Endothelial cell of umbilical vein (primary cell): ENCODE data around the gene RBM45. TPM values are rescaled to one million over a fixed set of nuclear protein-coding genes. Genes with fewer than 3 reads are reported as not detected.

Experiments
- BruUV-seq: library from RNA; stranded (reverse); fragments of 400-500 nt; replicated peaks from 2 replicates; lab custom pipeline; 2021; lab: Mats Ljungman, UMichigan
- CTCF ChIA-PET: fragments of 300-600, 350-600 bp; sonication (Branson Sonifier 250); formaldehyde crosslinking; loops from one replicate; lab custom pipeline; 2021; ENCODE audit warnings: antibody characterized with exemption, inconsistent platforms; lab: Charles Lee
- POLR2A ChIA-PET: fragments of 300-600, 350-600 bp; sonication (Branson Sonifier 250); formaldehyde crosslinking; loops from one replicate; lab custom pipeline; 2021; ENCODE audit warnings: antibody characterized with exemption, inconsistent platforms; lab: Charles Lee
- DNase-seq: peaks from one replicate; pipeline ENCODE4 v3.0.0-alpha.2; 2011; ENCODE audit warnings: low read depth, low spot score
- FAIRE-seq: peaks from 2 replicates; lab custom pipeline; 2011; peaks lifted over from hg19 to GRCh38; lab: Jason Lieb, UNC
- H2AFZ ChIP-seq: 2 replicates; pipeline ENCODE4 v1.6.0; 2012; ENCODE audit warnings: low read depth, low read length, control low read depth, inconsistent platforms
- H3K27ac ChIP-seq: 2 replicates; pipeline ENCODE4 v1.5.1; 2011; ENCODE audit warnings: low read depth, mild to moderate bottlenecking, control low read depth, low read length, moderate library complexity; ENCODE audit not compliant: insufficient read depth
- H3K27me3 ChIP-seq, 2 experiments: 2 replicates each; pipeline versions ENCODE4 v1.6.0 to v1.6.1; 2011; ENCODE audit warnings: low read length in 2 of 2, mixed read lengths in 1 of 2; ENCODE audit not compliant: control insufficient read depth in 2 of 2, insufficient read depth in 2 of 2
- H3K36me3 ChIP-seq, 2 experiments: 2 replicates in 1 of 2; 3 replicates in 1 of 2; pipeline ENCODE4 v1.5.1; 2011; ENCODE audit warnings: low read length in 2 of 2, mild to moderate bottlenecking in 1 of 2, moderate library complexity in 1 of 2; ENCODE audit not compliant: control insufficient read depth in 2 of 2, insufficient read depth in 2 of 2; ENCODE audit errors: extremely low read depth in 1 of 2
- H3K4me1 ChIP-seq: 3 replicates; pipeline ENCODE4 v1.5.1; 2011; ENCODE audit warnings: mild to moderate bottlenecking, low read length; ENCODE audit not compliant: control insufficient read depth, insufficient read depth; ENCODE audit errors: extremely low read depth
- H3K4me2 ChIP-seq: 2 replicates; pipeline ENCODE4 v1.6.1; 2011; ENCODE audit warnings: low read length, control low read depth, mixed read lengths; ENCODE audit not compliant: insufficient read depth
- H3K4me3 ChIP-seq, 3 experiments: fragments of 200-600 bp in 1 of 3; sonication (generic), shearing (Covaris generic) in 1 of 3; replicated peaks in 1 of 3; 2 replicates each; pipeline ENCODE4 v1.5.1; 2011 to 2016; ENCODE audit warnings: control low read depth in 3 of 3, low read length in 3 of 3, mild to moderate bottlenecking in 2 of 3, inconsistent platforms in 1 of 3, low read depth in 1 of 3, moderate library complexity in 1 of 3; ENCODE audit not compliant: insufficient read depth in 1 of 3
- H3K79me2 ChIP-seq: 2 replicates; pipeline ENCODE4 v1.6.0; 2012; ENCODE audit warnings: low read length, inconsistent platforms; ENCODE audit not compliant: control insufficient read depth, insufficient read depth
- H3K9ac ChIP-seq: replicated peaks from 2 replicates; pipeline ENCODE3; 2011; ENCODE audit warnings: low read length, control low read depth; ENCODE audit not compliant: insufficient read depth; ENCODE audit errors: extremely low read depth
- H3K9me1 ChIP-seq: replicated peaks from 3 replicates; pipeline ENCODE4 v1.6.0; 2011; ENCODE audit warnings: mild to moderate bottlenecking, low read length; ENCODE audit not compliant: control insufficient read depth, insufficient read depth; ENCODE audit errors: extremely low read depth
- H3K9me3 ChIP-seq: replicated peaks from 2 replicates; pipeline ENCODE4 v1.5.1; 2012; ENCODE audit warnings: low read length, inconsistent platforms; ENCODE audit not compliant: control insufficient read depth, insufficient read depth
- H4K20me1 ChIP-seq: replicated peaks from 2 replicates; pipeline ENCODE3; 2011; ENCODE audit warnings: mild to moderate bottlenecking, low read length; ENCODE audit not compliant: control insufficient read depth, insufficient read depth; ENCODE audit errors: extremely low read depth
- EZH2 ChIP-seq: IDR thresholded peaks from 2 replicates; pipeline ENCODE4 v1.6.1; 2012; ENCODE audit warnings: borderline replicate concordance, low read depth, mild to moderate bottlenecking, moderate library complexity, low read length, inconsistent platforms; ENCODE audit not compliant: severe bottlenecking
- FOS ChIP-seq: IDR thresholded peaks from 2 replicates; pipeline ENCODE4 v1.6.1; 2011; ENCODE audit warnings: mild to moderate bottlenecking, low read length, moderate library complexity, borderline replicate concordance; ENCODE audit not compliant: insufficient read depth
- GATA2 ChIP-seq: IDR thresholded peaks from 2 replicates; pipeline ENCODE4 v1.7.0; 2011; ENCODE audit warnings: low read depth, mild to moderate bottlenecking, moderate library complexity, mixed read lengths, low read length; ENCODE audit not compliant: insufficient read length, insufficient read depth
- JUN ChIP-seq: IDR thresholded peaks from 2 replicates; pipeline ENCODE4 v1.6.1; 2011; ENCODE audit warnings: borderline replicate concordance, low read depth; ENCODE audit not compliant: insufficient read length, insufficient read depth
- MYC ChIP-seq: IDR thresholded peaks from one replicate; pipeline ENCODE4 v1.6.1; 2011; ENCODE audit warnings: mild to moderate bottlenecking, low read depth, low read length
- POLR2A ChIP-seq: IDR thresholded peaks from 2 replicates; pipeline ENCODE4 v1.6.1; 2012; ENCODE audit warnings: low read depth, mild to moderate bottlenecking, control low read depth, low read length
- POLR2AphosphoS5 ChIP-seq: IDR thresholded peaks from 2 replicates; pipeline ENCODE4 v1.6.1; 2012; ENCODE audit warnings: low read depth, mild to moderate bottlenecking, control low read depth, low read length, moderate library complexity; ENCODE audit not compliant: insufficient read depth
- dilution Hi-C: fragments of 300-500 bp; cut with MboI; formaldehyde crosslinking; loops from one replicate; pipeline ENCODE4 v1.15.0; 2019; ENCODE audit warnings: low sequenced_read_pairs; ENCODE audit not compliant: extremely low pct_ligation_motif_present
- intact Hi-C: fragments of 100-400 bp; cut with micrococcal nuclease; formaldehyde crosslinking; loops from one replicate; pipeline ENCODE4 v1.10.0; 2022
- polyA plus RNA-seq, 4 experiments: library from polyadenylated mRNA; depleted of rRNA in 3 of 4; stranded (reverse) in 3 of 4; unstranded in 1 of 4; fragments of >200 nt; gene quantifications; 2 replicates each; pipeline versions ENCODE4 v1.2.1 to v1.2.3, GENCODE V29; 2011 to 2012; ENCODE audit warnings: missing spikeins in 1 of 4
- total RNA-seq: library from RNA; stranded (reverse); gene quantifications from 2 replicates; pipeline ENCODE4 v1.2.3, GENCODE V29; 2021
- TF ChIP-seq, protein P1 (sequence below), 2 donors: IDR thresholded peaks; 1 replicate in 1 of 2; 2 replicates in 1 of 2; pipeline ENCODE4 v1.5.1; 2011; ENCODE audit warnings: low read length in 2 of 2, mild to moderate bottlenecking in 2 of 2, moderate library complexity in 2 of 2, control low read depth in 1 of 2, inconsistent platforms in 1 of 2, low read depth in 1 of 2; ENCODE audit not compliant: insufficient read depth in 1 of 2; ENCODE audit errors: extremely low read depth in 1 of 2
- TF ChIP-seq, protein P2 (sequence below): IDR thresholded peaks from 2 replicates; pipeline ENCODE4 v1.6.1; 2011; ENCODE audit not compliant: insufficient read depth, insufficient read length

The RBM45 gene
- total and polyA plus RNA-seq, 2 donors (not counting 3 experiments of a cell fraction or from before 2014, with no cell fraction given): 6.8 to 12.4 TPM

DNA sequence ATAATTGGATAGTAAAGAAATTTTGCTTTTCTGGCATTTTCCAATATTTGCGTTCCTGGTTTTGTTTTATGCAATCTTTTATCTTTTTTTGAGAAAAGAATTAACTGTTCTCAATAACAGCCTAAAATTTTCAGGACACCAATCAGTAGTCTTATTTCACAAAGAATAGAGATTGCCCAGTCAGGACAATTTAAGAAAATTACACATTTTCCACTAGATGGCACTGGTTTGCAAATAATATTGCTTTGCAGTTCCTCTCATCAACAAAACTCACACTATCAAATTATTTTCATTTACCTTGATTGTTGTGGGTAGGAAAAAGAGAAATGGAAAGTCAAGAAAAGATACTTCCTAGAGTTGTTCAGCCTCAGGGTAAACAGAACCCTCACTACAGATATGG is 2.4 kb upstream of the RBM45 start:
- Histone ChIP-seq H4K20me1 (no peaks in the 10 kb centered on the region), H2AFZ (no peak overlapping the region), H3K27ac (no peak overlapping the region), H3K36me3 (no peaks in the 10 kb centered on the region), H3K9ac (no peak overlapping the region), H3K9me1 (no peaks in the 10 kb centered on the region), H3K4me1 (peaks cover 6% of the 10 kb centered on the region), H3K27me3 (no peaks in the 10 kb centered on the region), H3K9me3 (no peaks in the 10 kb centered on the region), H3K4me2 (no peak overlapping the region), H3K4me3 (no peak overlapping the region), H3K79me2 (peaks cover 3% of the 10 kb centered on the region)
- TF ChIP-seq EZH2: no peak
- TF ChIP-seq, protein P1, sequence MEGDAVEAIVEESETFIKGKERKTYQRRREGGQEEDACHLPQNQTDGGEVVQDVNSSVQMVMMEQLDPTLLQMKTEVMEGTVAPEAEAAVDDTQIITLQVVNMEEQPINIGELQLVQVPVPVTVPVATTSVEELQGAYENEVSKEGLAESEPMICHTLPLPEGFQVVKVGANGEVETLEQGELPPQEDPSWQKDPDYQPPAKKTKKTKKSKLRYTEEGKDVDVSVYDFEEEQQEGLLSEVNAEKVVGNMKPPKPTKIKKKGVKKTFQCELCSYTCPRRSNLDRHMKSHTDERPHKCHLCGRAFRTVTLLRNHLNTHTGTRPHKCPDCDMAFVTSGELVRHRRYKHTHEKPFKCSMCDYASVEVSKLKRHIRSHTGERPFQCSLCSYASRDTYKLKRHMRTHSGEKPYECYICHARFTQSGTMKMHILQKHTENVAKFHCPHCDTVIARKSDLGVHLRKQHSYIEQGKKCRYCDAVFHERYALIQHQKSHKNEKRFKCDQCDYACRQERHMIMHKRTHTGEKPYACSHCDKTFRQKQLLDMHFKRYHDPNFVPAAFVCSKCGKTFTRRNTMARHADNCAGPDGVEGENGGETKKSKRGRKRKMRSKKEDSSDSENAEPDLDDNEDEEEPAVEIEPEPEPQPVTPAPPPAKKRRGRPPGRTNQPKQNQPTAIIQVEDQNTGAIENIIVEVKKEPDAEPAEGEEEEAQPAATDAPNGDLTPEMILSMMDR (IDR thresholded peaks at IDR 0.05; ENCODE audit: extremely low read depth in 1 of 2, insufficient read depth in 1 of 2, low read depth in 1 of 2, low read length in 2 of 2): peak; percentile 34 to 38
- BruUV-seq: no TSS peak
- FAIRE-seq (peak; percentile 72), DNase-seq (peak; percentile 53)
- CTCF ChIA-PET: interaction anchor here (0.6 to 3.5 kb wide), 4 partner anchors 19 to 341 kb away, joined by 3 to 59 read pairs (median 22); partner anchors contain the start of genes PJVK and PRKRA
- dilution Hi-C loops (no loop called here), intact Hi-C loops (loop anchor here (5.0 kb wide), 3 partner anchors 187 to 997 kb away; no protein-coding TSS in a partner anchor)
- POLR2A ChIA-PET: interaction anchor here (0.6 kb wide), 1 partner anchor 341 kb away, joined by 3 read pairs; the partner anchor contains the start of genes PJVK and PRKRA

DNA sequence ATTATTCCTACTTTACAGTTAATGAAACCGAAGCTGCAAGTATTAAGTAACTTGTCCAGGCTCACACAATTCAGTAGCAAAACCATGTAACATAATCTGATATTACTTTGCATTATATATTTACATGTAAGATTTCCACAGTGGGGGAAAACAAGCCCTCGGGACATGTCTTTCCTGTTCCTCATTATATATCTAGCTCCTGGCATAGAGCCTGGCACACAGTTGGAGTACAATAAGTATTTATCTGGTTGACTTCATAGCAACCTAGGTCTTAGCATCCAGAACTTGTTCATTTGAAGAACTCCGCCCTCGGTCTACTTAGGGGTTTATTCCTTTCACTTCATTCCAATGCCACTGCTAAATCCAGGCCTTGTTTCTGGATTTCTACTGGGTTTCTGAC is 1.6 kb upstream of the RBM45 start:
- POLR2A ChIA-PET: interaction anchor here (0.6 kb wide), 1 partner anchor 340 kb away, joined by 3 read pairs; the partner anchor contains the start of genes PJVK and PRKRA
- intact Hi-C loops: loop anchor here (5.0 kb wide), 3 partner anchors 187 to 997 kb away; no protein-coding TSS in a partner anchor
- H3K9me3 ChIP-seq: no peaks in the 10 kb centered on the region

More for the DNA sequence above, 1.6 kb upstream of the RBM45 start:
- Histone ChIP-seq H3K36me3 (no peaks in the 10 kb centered on the region), H3K79me2 (peaks cover 3% of the 10 kb centered on the region), H3K27me3 (no peaks in the 10 kb centered on the region), H3K27ac (no peak overlapping the region), H3K4me2 (no peak overlapping the region), H3K9me1 (no peaks in the 10 kb centered on the region), H4K20me1 (no peaks in the 10 kb centered on the region), H3K9ac (no peak overlapping the region), H2AFZ (no peak overlapping the region), H3K4me1 (peaks cover 6% of the 10 kb centered on the region), H3K4me3 (no peak overlapping the region)
- dilution Hi-C loops: no loop called here
- BruUV-seq: no TSS peak
- no peak for DNase-seq
- TF ChIP-seq EZH2 (no peak), MYC (no peak), POLR2A (no peak), GATA2 (no peak), JUN (no peak), POLR2AphosphoS5 (no peak), FOS (no peak)
- TF ChIP-seq, protein P2, sequence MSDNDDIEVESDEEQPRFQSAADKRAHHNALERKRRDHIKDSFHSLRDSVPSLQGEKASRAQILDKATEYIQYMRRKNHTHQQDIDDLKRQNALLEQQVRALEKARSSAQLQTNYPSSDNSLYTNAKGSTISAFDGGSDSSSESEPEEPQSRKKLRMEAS: no peak
- TF ChIP-seq, protein P1 (IDR thresholded peaks at IDR 0.05; ENCODE audit: extremely low read depth in 1 of 2, insufficient read depth in 1 of 2, low read depth in 1 of 2, low read length in 2 of 2): no peak
- CTCF ChIA-PET: interaction anchor here (0.6 to 3.5 kb wide), 6 partner anchors 13 to 340 kb away, joined by 3 to 59 read pairs (median 5); partner anchors contain the start of genes PJVK and PRKRA
- no peak for FAIRE-seq
